ENCODE data around the gene KCNQ1.

KCNQ1 gene

GRCh38 chr11:2570841-2571597 lies 126.2 kb downstream of the KCNQ1 start:
- FAIRE-seq (no peak), DNase-seq (ENCODE audit: insufficient read length, low spot score) (no peak)
- no peak for TF ChIP-seq CTCF (IDR thresholded peaks at IDR 0.05; ENCODE audit: insufficient read depth, missing control alignments)

- DNase-seq (ENCODE audit: insufficient read length, low spot score) = no peak
- FAIRE-seq = no peak
- no peak for TF ChIP-seq CTCF (IDR thresholded peaks at IDR 0.05; ENCODE audit: insufficient read depth, missing control alignments)
These were observed 126.9 kb downstream of the KCNQ1 start for GRCh38 chr11:2571598-2572281.

- no peak for TF ChIP-seq CTCF (IDR thresholded peaks at IDR 0.05; ENCODE audit: insufficient read depth, missing control alignments)
- DNase-seq (ENCODE audit: insufficient read length, low spot score) = no peak
- FAIRE-seq = no peak
These were observed 127.9 kb downstream of the KCNQ1 start for GRCh38 chr11:2572491-2573239.

- TF ChIP-seq CTCF (IDR thresholded peaks at IDR 0.05; ENCODE audit: insufficient read depth, missing control alignments) = no peak
- no peak for FAIRE-seq
- no peak for DNase-seq (ENCODE audit: insufficient read length, low spot score)
These were observed 128.6 kb downstream of the KCNQ1 start for GRCh38 chr11:2573240-2574042.

GRCh38 chr11:2574043-2574552 lies 129.3 kb downstream of the KCNQ1 start:
- FAIRE-seq (no peak), DNase-seq (ENCODE audit: insufficient read length, low spot score) (no peak)
- no peak for TF ChIP-seq CTCF (IDR thresholded peaks at IDR 0.05; ENCODE audit: insufficient read depth, missing control alignments)

- FAIRE-seq (no peak), DNase-seq (ENCODE audit: insufficient read length, low spot score) (no peak)
- TF ChIP-seq CTCF (IDR thresholded peaks at IDR 0.05; ENCODE audit: insufficient read depth, missing control alignments) = no peak
These were observed 130.0 kb downstream of the KCNQ1 start for GRCh38 chr11:2574553-2575535.
